ENCODE measurements around the gene SMIM17. TPM values are rescaled to one million over a fixed set of nuclear protein-coding genes. Genes with fewer than 3 reads are reported as not detected.

SMIM17 gene
- total RNA-seq (under 1 TPM; 0.40 to 0.94 TPM), polyA plus RNA-seq (under 1 TPM; 0.10 to 0.15 TPM)
- long read RNA-seq, donor 1: 0 reads
- long read RNA-seq, donor 2: 0 reads
- long read RNA-seq, donor 3: 0 reads
- long read RNA-seq, donor 4: 0 reads
- long read RNA-seq, donor 5: 0 reads

GRCh38 chr19:56642711-56643459 is at the start of gene SMIM17:
TSS of gene SMIM17 (plus strand) at chr19:56643159. CDS start at chr19:56645668, 2,509 bp downstream.
- Histone ChIP-seq H3K27ac (ENCODE audit: low read depth in 1 of 2, low read length in 1 of 2) (no peak within 1 kb of the TSS), H3K9me3 (ENCODE audit: control insufficient read depth in 4 of 4, insufficient read depth in 3 of 4, low read length in 3 of 4) (peaks cover 0 to 37% (median 2%) of the 10 kb centered on the region in 4 donors), H3K36me3 (ENCODE audit: control insufficient read depth in 4 of 4, insufficient read depth in 4 of 4, low read length in 4 of 4) (no peaks in the 10 kb centered on the region), H3K9ac (ENCODE audit: insufficient read depth in 1 of 2, low read length in 2 of 2) (no peak within 1 kb of the TSS), H3K4me3 (no peak within 1 kb of the TSS), H3K27me3 (ENCODE audit: control insufficient read depth in 3 of 3, insufficient read depth in 3 of 3, low read length in 2 of 3) (peaks cover 0 to 32% (median 3%) of the 10 kb centered on the region in 3 donors), H3K4me1 (ENCODE audit: control insufficient read depth in 5 of 5, insufficient read depth in 5 of 5, low read length in 5 of 5) (no peaks in the 10 kb centered on the region)
- no peak for TF ChIP-seq CTCF (IDR thresholded peaks at IDR 0.05; ENCODE audit: control extremely low read depth, extremely low read depth)
- ATAC-seq (ENCODE audit: insufficient read depth, low FRiP score) (no peak), DNase-seq (no peak)
- 10 to 13% methylated on average over 49 to 60 of the region's 60 CpGs for WGBS, 2 donors

GRCh38 chr19:56594446-56594782 is 48.5 kb upstream of the SMIM17 start:
- H3K9me3 ChIP-seq (ENCODE audit: control insufficient read depth in 4 of 4, insufficient read depth in 3 of 4, low read length in 3 of 4): peaks cover 0 to 11% (median 6%) of the 10 kb centered on the region in 4 donors
- DNase-seq: no peak
- WGBS, 2 donors: 62 to 70% methylated on average over 4 of the region's 4 CpGs

GRCh38 chr19:56594783-56595547 is 48.0 kb upstream of the SMIM17 start, which contains the start of gene ZNF71:
TSS of gene ZNF71 (plus strand) at chr19:56595302. CDS start at chr19:56601559, 6,257 bp downstream.
- TF ChIP-seq CTCF (IDR thresholded peaks at IDR 0.05; ENCODE audit: control extremely low read depth, extremely low read depth): no peak
- Histone ChIP-seq H3K36me3 (ENCODE audit: control insufficient read depth in 4 of 4, insufficient read depth in 4 of 4, low read length in 4 of 4) (peaks cover 0 to 18% (median 7%) of the 10 kb centered on the region in 4 donors), H3K27ac (ENCODE audit: low read depth in 1 of 2, low read length in 1 of 2) (peak within 1 kb of the TSS; percentile 41 to 45), H3K4me3 (peak within 1 kb of the TSS; percentile 91), H3K4me1 (ENCODE audit: control insufficient read depth in 5 of 5, insufficient read depth in 5 of 5, low read length in 5 of 5) (peaks cover 0 to 8% (median 4%) of the 10 kb centered on the region in 5 donors), H3K27me3 (ENCODE audit: control insufficient read depth in 3 of 3, insufficient read depth in 3 of 3, low read length in 2 of 3) (no peaks in the 10 kb centered on the region), H3K9me3 (ENCODE audit: control insufficient read depth in 4 of 4, insufficient read depth in 3 of 4, low read length in 3 of 4) (peaks cover 0 to 9% (median 5%) of the 10 kb centered on the region in 4 donors), H3K9ac (ENCODE audit: insufficient read depth in 1 of 2, low read length in 2 of 2) (peak within 1 kb of the TSS; percentile 80 to 94)
- peak; percentile 96 for ATAC-seq (ENCODE audit: insufficient read depth, low FRiP score)
- DNase-seq: peak; percentile 89 to 94 (median 91)
- WGBS, 2 donors: 1% methylated on average over 49 to 52 of the region's 52 CpGs

More at GRCh38 chr19:56594446-56594782, 48.5 kb upstream of the SMIM17 start:
- no peak for ATAC-seq (ENCODE audit: insufficient read depth, low FRiP score)
- no peak for TF ChIP-seq CTCF (IDR thresholded peaks at IDR 0.05; ENCODE audit: control extremely low read depth, extremely low read depth)
- H3K4me1 ChIP-seq (ENCODE audit: control insufficient read depth in 5 of 5, insufficient read depth in 5 of 5, low read length in 5 of 5): peaks cover 0 to 8% (median 4%) of the 10 kb centered on the region in 5 donors
- H3K9ac ChIP-seq (ENCODE audit: insufficient read depth in 1 of 2, low read length in 2 of 2): no peak overlapping the region
- H3K36me3 ChIP-seq (ENCODE audit: control insufficient read depth in 4 of 4, insufficient read depth in 4 of 4, low read length in 4 of 4): peaks cover 0 to 18% (median 7%) of the 10 kb centered on the region in 4 donors
- H3K4me3 ChIP-seq: no peak overlapping the region
- H3K27ac ChIP-seq (ENCODE audit: low read depth in 1 of 2, low read length in 1 of 2): no peak overlapping the region
- H3K27me3 ChIP-seq (ENCODE audit: control insufficient read depth in 3 of 3, insufficient read depth in 3 of 3, low read length in 2 of 3): no peaks in the 10 kb centered on the region
